Ammon's horn (tissue), 1 donor: Measurements from ENCODE around the gene GPC3.
"Not testable (repeated sequence)": the region's sequence is repeated elsewhere in the genome, so short reads cannot be mapped to it uniquely, and the experiment has no call there.

Experiments used
- DNase-seq: peaks from one replicate; pipeline ENCODE4 v3.0.0-alpha.2; 2016; ENCODE audit warnings: low spot score

The GPC3 gene

DNA sequence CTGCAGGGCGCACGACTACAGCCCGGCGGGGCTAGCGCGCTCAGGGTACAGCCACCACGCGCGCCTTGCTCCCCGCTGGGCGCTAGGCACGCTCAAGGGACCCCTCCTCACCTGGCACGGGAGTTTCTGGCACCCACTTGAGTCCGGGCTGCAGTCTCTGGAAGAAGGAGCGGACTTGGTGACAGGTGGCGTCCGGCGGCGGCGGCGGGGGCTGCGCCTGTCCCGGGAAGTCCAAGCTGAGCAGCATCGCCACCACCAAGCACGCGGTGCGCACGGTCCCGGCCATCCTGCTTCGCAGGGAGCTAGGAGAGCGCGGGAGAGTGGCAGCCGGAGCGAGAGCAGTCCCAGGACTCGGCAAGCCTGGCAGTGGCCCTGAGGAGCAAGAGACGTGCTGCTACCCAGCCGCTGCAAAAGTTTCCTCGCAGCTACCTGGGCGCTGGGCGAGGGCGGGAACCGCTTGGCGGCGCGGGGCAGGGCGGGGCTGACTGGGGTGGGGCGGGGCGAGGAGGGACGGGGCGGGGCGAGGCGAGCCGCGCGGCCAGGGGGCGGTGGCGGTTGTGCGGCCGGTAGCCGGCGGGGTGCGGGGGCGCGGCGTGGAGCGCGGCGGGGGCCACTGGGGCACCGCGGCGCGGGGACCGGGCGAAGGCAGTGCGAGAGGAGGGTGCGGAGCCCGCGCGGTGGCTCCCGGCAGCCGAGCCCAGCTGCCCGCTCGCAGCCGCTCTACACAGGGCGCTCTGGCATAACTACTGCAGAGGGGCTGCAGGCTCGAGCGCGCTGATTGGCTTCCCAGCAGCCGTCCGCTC lies at the start of gene GPC3:
GPC3 (minus strand) TSS at position 431 of the 803 bp plus-strand sequence.
- peak; percentile 10 for DNase-seq

DNA sequence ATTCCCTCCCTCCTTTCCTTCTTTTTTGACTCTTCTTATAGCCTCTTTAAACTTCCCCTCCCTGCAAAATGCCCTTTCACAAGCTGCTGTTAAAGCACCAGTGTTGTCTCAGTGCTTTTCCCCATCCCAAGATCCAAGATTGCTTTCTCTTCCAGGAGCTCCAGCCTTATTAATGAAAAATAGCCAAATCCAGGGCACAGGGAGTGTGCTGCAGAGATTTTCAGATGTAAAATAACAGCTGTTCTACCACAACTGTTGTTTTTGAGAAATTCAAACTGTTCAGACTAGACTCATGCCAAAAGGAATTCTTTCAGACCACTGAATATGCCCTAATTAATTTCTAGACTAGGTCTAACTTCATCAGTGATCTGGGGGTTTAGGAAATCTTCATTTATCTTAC lies 47.0 kb upstream of the GPC3 start:
- no peak for DNase-seq

DNA sequence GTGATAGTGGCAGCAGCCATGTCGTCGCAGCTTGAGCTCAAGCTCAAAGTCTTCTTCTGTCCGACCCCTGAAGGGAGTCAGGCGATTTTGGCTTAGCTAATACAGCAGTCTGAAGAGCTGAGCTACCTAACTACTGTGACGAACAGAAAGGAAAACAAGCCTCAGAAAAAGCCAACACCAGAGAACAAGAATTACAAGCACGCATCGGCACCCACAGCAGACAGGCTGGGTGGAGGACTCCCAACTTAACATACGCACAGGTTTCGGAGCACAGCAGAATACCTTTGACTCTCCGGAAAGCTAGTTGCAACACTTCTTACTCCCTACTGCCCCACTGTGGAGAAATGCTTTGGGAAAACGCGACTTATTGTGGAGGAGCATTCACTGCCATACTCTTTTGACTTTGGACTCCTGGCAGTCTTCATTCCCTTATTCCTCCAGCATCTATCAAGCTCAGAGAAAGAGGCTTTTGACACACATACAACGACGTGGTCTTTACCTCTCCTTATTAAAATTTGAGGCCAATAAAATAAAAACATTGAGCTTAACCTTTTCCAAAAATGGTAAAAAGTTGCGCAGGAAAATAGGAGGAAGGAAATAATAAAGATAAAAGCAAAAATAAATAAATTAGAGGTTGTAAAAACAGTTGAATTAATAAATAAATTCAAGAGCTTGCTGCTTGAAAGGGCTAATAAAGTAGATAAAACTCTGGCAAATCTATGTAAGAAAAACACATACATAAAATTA lies 41.3 kb upstream of the GPC3 start:
- DNase-seq = peak; percentile 35

DNA sequence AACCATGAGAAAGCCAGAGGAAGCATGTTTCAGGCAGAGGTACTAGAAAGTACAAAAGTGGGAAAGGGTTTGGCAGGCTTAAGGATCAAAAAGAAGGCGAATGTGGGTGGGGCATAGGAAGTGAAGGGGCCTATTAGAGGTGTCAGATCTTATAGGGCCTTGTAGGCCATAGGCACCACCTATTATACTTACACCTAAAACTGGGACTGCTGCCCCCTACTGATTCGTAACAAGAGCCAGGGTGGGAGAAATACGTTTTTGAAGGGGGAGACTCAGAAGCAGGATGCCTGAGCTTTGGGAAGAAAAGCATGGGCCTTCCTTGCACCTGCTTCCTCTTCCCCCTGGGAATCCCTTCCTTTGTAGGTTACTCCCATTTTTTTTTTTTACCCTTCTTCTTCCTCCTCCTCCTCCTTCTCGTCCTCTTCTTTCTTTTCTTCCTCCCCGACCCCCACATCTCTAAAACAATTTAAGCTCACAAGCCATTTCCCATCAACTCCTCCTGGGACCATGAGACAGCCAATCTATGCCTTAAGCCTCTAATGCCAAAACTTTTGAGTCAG lies 40.7 kb upstream of the GPC3 start:
- no peak for DNase-seq

DNA sequence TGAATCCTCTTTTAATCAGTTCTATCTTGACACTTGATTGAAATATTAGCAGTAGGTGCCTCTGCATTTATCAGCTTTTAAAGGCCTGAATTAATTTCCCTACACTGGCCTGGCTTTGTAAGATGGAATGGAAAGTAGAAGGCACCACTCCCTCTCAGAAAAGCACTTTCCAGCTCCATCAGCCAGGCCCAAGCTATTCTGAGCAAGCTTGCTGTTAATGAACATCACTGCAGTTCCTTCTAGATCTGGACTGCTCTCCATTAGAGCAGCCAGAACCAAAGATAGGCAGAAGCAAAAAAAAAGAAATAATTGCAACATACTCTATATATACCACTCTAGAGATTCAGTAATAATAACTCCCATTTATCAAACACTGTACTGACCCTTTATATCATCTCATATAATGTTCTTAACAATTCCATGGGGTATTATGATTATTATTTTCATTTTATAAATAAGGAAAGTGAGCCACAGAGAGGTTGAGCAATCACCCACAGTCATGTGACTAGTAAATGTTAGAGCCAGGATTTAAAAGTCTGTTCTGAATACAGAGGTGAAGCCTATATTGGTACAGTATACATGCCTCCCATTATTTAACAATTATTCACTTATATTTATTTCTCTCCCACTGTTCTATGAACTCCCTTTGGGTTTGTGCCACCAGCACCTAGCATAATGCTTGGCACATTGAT lies 39.4 kb upstream of the GPC3 start:
- DNase-seq = no peak

DNA sequence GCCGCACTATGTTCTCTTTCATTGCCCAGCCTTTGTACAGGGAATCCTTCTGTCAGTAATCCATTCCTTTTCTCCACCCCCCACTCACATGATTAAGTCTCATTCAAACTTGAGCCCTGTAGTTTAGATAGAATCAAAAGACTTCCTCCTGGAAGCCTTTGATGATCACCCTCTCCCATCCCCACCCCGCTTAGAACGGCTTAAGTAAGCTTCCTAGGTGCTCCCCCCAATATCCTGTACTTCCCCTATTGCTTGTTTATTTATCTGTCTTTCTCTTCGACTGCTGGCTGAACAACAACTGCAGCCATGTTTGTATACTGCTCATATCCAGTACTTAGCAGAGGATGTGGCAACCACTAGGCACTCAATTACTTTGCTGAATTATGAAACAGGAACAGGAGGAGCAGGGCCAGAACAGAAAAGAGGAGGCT lies 38.5 kb upstream of the GPC3 start:
- DNase-seq = no peak

DNA sequence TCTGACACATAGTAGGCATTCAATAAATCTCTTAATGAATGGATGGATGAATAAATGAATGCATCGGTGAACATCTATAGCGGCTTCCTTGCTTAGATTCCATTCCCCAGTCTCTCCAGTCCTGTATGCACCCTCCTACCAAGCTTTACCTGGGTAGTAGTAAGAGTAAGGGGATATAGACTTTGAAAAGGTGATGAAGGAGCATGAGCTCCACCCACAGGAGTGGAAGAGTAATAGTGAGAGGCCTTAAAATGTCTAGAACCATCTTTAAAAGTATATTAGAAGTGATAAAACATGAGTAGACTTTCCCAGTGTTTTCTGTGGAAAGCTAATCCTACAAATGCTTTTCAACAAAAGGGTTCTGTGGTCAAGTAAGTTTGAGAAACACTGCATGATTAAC lies 35.5 kb upstream of the GPC3 start:
- no peak for DNase-seq

DNA sequence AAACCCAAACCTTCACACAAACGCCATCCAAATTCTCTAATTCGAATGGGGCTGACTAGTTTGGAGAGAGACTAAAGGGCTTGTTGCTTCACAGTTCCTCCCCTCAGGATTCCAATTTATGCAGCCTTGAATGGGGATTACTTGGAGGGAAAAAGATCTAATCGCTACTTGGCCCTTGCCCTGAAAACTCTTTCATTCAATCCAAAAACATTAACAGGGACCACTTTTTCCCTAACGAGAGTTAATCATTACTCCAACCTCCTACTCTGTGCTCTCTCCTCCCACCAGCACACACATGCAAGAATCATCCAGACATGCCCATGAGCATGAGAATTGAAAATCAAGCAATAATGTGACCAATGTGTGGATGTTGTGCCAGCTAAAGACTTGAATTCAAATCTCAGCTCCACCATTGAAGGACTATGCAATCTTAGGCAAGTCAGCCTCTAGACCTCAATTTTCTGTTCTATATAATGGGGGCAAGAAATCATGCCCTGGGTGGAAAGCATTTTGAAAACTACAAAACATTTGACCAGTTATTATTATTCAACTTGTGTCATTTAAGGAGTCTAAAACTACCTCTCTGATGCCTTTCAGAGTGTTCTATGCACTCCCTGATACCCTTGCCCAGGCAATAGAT lies 34.3 kb upstream of the GPC3 start:
- DNase-seq = no peak

DNA sequence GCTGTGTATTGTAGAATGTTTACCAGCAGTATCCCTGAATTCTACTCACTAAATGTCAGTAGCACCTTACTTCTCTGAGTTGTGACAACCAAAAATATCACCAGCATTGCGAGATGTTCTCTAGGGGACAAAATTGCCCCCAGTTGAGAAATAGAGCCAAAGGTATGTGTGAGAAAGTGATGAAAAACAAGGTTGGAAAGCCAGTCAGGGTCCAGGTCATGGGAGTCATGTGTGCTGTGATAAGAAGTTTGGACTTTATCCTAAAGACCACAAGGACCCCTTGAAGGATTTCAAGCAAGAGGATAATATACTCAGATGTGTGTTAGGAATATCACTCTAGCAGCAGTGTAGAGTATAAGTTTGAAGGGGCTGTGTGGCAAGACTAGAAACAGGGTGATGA lies 30.9 kb upstream of the GPC3 start:
- DNase-seq = not testable (repeated sequence)

DNA sequence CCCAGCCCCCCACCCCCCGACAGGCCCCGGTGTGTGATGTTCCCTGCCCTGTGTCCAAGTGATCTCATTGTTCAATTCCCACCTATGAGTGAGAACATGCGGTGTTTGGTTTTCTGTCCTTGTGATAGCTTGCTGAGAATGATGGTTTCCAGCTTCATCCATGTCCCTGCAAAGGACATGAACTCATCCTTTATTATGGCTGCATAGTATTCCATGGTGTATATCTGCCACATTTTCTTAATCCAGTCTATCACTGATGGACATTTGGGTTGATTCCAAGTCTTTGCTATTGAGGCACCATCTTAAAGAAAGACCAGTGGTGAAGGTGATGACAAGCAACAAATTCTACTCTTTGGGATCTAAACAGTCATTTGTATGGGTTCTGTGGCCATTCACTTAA lies 30.1 kb upstream of the GPC3 start:
- DNase-seq = not testable (repeated sequence)

DNA sequence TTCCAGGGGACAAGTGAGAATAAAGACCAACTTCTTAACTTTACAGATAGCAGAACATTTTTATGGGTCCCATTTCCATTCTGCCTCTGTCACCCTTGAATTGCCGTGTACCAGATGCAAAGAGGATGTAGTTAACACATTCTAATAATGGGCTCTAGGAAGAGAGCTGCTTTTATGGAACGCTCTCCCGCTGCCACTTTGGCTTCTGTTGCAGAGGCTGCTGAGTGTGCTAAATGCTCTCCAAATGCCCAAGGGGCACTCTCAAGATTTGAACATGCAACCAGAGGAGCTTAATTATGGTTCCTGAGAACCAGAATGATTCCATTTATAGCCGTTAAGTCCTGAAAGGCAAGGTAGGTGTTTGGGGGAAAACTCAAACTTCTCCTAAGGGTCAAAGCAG lies 28.1 kb upstream of the GPC3 start:
- no peak for DNase-seq

DNA sequence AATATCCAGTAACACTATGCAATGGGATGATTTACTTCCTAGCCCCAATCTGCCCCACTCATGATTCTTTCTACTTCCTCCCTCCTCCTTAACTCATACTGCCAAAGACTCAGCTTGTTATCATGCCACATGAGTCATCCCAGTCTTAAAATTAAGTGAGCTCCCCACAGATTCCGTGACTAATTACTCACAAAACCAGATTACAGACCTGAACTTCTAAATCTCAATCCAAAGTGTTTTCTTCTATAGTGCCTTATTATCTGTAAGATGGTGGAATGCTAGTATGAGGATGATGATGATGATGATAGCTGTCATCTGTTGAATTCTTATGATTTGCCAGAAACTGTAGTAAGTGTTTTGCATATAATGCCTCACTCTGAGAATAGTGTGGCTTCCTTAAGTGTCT lies 27.7 kb upstream of the GPC3 start:
- no peak for DNase-seq

DNA sequence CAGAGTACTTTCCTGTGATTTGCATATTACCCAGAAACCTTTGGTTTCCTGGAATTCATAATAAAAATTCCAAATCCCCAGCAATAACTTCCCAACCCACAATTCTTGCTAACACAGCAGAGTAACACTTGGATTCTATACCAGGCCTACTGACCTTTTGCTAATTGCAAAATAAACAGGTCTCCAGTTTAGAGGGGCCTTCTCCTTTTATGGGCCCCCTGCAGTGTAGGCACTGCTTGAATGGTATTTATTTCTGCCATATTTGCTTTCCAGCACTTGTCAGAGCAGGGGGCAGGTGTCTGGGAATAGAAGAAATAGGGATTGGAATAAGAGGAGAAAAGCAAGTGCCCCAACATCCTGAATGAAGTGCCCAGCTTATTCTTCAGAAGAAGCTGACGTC lies 25.3 kb upstream of the GPC3 start:
- no peak for DNase-seq

DNA sequence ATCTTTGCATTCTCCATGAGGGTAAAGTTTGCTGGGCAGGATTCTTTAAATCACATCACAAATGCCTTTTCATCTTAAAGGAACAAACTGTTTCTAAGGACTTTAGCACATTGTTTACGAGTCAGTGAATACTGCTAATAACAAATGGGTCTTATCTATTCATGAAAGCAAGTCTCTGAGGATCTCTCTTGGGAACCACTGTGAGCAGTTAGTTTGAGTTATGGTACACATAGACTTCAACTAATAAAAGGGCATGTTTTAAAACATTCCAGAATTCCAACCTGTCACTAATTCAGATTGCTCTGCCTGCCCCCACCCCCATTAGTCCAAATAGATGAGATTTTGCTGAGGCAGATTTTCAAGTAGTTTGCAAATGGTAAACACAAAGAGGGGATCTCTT lies 22.3 kb upstream of the GPC3 start:
- DNase-seq = no peak

DNA sequence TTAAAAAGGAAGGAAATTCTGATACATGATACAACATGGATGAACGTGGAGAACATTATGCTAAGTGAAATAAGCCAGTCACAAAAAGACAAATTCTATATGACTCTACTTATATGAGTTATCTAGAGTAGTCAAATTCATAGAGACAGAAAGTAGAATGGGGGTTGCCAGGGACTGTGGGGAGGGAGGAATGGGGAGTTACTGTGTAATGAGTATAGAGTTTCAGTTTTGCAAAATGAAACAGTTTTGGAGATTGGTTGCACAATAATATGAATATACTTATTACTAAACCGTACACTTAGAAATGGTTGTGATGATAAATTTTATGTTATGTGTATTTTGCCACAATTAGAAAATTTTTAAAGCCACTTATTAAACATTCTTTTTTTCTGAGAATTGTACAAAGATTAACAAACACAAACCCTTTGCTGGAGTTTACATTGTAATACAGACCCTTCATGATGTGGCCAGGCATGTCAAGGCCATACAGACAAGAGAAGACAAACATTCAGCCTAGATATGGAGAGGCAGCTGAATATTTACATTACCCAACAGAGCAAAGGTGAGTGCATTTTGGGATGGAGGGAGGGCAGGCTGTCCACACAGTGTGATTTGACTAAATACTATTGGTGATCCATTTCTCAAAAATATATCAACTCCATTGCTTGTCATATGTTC lies 21.2 kb upstream of the GPC3 start:
- DNase-seq = no peak

DNA sequence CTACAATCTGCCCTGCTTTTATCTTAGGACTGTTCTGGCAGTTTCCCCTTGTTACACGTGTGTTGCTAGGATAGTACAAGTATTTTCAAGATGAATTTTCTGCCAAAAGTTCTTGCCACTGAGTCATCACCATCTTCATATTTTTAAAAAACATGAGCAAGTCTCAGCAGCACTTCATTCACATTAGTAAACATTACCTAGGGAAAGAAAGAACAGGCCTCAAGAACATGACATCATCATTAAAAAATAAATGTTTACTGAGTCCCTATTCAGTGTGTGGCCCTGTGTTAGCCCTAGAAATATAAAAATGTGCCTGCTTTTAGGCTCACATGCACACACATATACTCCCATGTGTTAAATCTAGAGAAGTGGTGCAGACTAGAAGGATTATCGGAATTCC lies 18.7 kb upstream of the GPC3 start:
- DNase-seq = no peak

DNA sequence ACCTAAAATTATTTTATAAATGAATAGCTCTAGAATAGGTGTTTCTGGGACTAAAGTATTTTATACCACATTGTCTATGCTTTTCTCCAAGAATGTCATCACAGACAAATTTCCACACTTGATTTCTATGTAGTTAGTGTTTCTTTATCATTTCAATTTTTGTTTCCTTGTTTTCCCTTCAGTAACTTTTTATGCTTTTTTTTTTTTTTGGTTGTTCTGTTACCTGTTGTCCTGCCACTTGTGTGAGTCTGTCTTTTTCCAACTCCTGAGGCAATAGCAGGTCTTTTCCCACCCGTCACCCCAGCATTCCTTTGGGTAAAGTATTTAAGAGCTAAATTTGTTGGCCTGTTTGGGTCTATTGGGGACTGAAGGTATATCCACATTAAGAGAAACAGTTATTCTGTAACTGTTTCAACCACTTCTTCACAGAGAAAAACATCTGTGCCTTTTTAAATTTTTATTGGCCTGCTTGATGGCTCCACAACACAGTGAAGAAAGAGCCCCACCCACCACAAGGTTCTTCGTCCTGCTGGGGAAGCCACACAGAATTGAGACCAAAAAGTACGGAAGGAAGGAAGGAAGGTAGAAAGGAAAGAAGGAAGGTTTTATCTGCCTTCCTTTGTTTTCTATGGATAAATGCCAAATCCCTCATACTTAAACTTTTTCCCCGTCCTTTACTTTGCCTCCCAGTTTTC lies 17.7 kb upstream of the GPC3 start:
- DNase-seq = no peak

DNA sequence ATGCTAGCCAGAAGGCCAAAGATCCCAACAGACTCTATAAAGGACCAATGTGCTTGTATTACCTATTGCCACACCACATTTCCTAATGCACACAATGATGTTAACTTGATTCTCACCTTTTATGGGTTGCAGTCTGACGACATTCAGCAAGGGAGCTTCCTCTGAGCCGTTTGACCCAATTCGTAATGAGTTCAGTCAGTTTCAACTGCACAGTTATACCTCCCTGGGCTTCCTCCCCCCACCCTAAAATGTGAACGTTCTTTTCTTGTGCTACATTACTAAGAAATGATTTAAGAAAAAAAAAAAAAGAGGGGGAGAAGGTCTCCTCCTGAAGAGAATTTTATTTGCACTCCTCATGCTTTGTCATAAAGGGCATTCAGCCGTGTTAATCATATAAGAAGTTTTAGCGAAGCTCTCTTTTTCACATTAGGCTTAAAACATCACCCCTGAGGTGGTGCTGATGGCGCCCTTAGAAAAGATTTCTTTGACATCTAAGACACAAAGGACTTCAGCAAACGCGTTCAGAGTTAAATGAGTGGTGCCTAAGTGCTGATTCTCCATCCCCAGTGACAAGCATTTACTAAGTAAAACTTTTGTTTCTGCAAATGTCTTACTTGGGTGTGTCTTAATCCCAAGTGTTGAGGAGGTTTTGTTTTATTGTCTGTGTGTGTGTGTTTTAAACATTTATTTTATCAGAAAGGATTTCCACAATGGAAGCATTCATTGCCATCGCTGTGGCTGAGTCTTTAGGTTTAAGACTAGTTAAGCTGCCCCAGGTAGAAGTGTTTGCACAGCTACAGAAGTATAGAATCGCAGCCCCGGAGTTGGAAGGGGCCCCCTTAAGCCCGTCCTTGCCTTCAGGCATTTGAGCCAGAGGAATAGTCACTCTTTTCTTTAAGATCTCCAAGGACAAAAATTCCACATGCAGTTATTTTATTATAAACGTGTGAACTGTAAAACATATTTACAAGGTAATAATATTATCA lies 15.2 kb upstream of the GPC3 start:
- no peak for DNase-seq

DNA sequence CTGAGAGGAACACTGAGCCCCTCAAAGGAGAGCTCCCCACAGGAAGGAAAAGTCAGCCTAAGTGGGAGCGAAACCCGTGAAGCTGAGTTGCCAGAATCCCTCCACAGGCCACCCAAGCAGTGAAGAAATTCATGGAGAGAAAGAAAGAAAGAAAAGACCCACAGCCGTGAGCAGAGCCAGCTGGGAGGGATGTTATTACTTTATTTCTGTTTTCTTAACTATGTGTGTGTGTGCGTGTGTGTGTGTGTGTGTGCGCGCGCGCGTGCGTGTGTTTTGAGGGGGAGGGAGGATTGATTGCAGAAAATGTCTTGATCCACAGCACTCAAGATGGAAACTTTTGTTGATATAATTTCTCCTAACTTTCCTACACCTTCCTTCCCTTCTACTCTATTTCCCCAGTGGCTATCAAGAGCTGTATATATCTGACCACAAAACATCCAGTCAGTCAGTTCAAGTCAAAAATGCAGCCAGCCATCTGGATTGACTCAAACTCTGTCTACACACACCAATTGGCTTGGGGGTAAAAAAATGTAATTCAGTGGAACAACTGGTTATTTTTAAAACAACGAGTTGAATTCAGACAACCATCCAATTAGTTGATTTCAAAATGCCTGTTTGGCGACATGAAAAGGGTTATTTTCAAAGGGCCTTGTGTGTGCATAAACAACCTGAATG lies 13.8 kb upstream of the GPC3 start:
- no peak for DNase-seq
